Spinal cord (tissue), 10 donors: Measurements from ENCODE around the gene NUBPL. TPM values are rescaled to one million over a fixed set of nuclear protein-coding genes. Genes with fewer than 3 reads are reported as not detected.
"Not testable (repeated sequence)": the region's sequence is repeated elsewhere in the genome, so short reads cannot be mapped to it uniquely, and the experiment has no call there.

ENCODE experiments used
- DNase-seq, 6 donors: peaks; one replicate each; pipeline versions ENCODE4 v3.0.0 to v3.0.0-alpha.2; 2013 to 2015; ENCODE audit warnings: low spot score in 6 of 6, low read depth in 4 of 6
- H3K27ac ChIP-seq: one replicate; pipeline ENCODE4 v1.5.1; 2013; ENCODE audit warnings: low read depth, low read length, control low read depth
- H3K27me3 ChIP-seq: one replicate; pipeline ENCODE4 v1.6.1; 2013; ENCODE audit warnings: low read length; ENCODE audit not compliant: control insufficient read depth, insufficient read depth
- H3K36me3 ChIP-seq: one replicate; pipeline ENCODE4 v1.6.1; 2013; ENCODE audit warnings: low read length; ENCODE audit not compliant: control insufficient read depth, insufficient read depth
- H3K4me1 ChIP-seq: one replicate; pipeline ENCODE4 v1.6.1; 2013; ENCODE audit warnings: low read length; ENCODE audit not compliant: control insufficient read depth, insufficient read depth
- H3K4me3 ChIP-seq: one replicate; pipeline ENCODE4 v1.5.1; 2013; ENCODE audit warnings: low read depth, low read length, control low read depth
- H3K9me3 ChIP-seq: one replicate; pipeline ENCODE4 v1.6.1; 2013; ENCODE audit warnings: low read length; ENCODE audit not compliant: control insufficient read depth, insufficient read depth
- WGBS: methylation state at CpG from one replicate; pipeline ENCODE4 v1.1.5; 2013; ENCODE audit warnings: missing lambda C conversion rate; ENCODE audit not compliant: insufficient coverage; 5-methylcytosine and 5-hydroxymethylcytosine counted together
- polyA plus RNA-seq, 2 donors: library from polyadenylated mRNA; unstranded; fragments of 120-200 nt; gene quantifications; one replicate each; pipeline ENCODE4 v1.2.1, GENCODE V29; 2013; ENCODE audit not compliant: insufficient read length in 2 of 2
- total RNA-seq, 2 donors: library from RNA; depleted of rRNA in 1 of 2; stranded (reverse); fragments of 120-200 nt in 1 of 2; fragments of >200 nt in 1 of 2; gene quantifications; one replicate each; pipeline versions ENCODE4 v1.2.3 to v1.2.4, GENCODE V29; 2013 to 2014
- donor health status: healthy.

The NUBPL gene
- total and polyA plus RNA-seq, 4 donors: 11.2 to 17.9 (median 11.5) TPM

DNA sequence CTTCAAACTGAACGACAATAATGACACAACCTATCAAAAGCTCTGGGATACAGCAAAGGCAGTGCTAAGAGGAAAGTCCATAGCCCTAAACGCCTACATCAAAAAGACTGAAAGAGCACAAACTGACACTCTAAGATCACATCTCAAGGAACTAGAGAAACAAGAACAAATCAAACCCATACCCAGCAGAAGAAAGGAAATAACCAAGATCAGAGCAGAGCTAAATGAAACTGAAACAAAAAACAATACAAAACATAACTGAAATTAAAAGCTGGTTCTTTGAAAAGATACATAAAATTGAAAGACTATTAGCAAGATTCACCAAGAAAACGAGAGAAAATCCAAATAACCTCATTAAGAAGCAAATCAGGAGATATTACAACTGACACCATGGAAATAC is 306.9 kb downstream of the NUBPL start:
- no CpG with 5 or more reads among the region's 3 CpGs for WGBS
- H3K4me3 ChIP-seq: not testable (repeated sequence)

GRCh38 chr14:31876741-31877140 is 315.5 kb downstream of the NUBPL start:
- Histone ChIP-seq H3K4me1 (no peaks in the 10 kb centered on the region), H3K36me3 (no peaks in the 10 kb centered on the region), H3K4me3 (no peak overlapping the region), H3K27me3 (no peaks in the 10 kb centered on the region), H3K27ac (no peak overlapping the region), H3K9me3 (no peaks in the 10 kb centered on the region)
- WGBS: 93% methylated on average over 2 of the region's 7 CpGs
- no peak for DNase-seq

More for the DNA sequence above, 306.9 kb downstream of the NUBPL start:
- not testable (repeated sequence) for H3K36me3 ChIP-seq, H3K4me1 ChIP-seq, H3K27me3 ChIP-seq, H3K27ac ChIP-seq, DNase-seq, H3K9me3 ChIP-seq

DNA sequence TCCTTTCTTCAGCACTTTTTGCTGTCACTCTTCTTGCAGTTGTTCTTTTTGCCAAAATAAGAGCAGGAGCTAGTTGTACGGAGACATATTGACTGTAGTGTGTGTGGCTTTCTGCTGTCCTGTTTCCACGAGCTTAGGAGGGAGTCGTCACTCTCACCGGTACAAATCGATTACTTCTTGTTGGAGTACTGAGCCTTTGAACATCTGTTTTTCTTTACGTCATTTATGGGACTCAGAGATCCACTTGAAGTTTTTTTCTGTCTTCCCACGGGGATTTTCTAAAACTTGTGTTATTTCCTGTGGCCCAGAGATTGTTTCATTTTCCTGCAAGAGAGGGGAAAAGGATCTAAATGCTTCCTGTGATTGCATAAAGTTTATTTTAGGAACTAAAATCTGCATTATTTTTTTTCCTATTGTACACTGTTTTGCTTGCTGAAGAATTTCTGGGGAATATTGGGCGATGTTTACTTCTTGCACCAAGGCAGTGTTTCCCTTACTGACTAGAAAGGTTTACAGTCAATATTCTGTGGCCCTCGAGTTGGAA is 316.1 kb downstream of the NUBPL start:
- Histone ChIP-seq H3K36me3 (no peaks in the 10 kb centered on the region), H3K4me1 (no peaks in the 10 kb centered on the region), H3K27me3 (no peaks in the 10 kb centered on the region), H3K9me3 (no peaks in the 10 kb centered on the region), H3K27ac (no peak overlapping the region), H3K4me3 (no peak overlapping the region)
- WGBS: 50% methylated on average over 1 of the region's 9 CpGs
- DNase-seq: no peak

DNA sequence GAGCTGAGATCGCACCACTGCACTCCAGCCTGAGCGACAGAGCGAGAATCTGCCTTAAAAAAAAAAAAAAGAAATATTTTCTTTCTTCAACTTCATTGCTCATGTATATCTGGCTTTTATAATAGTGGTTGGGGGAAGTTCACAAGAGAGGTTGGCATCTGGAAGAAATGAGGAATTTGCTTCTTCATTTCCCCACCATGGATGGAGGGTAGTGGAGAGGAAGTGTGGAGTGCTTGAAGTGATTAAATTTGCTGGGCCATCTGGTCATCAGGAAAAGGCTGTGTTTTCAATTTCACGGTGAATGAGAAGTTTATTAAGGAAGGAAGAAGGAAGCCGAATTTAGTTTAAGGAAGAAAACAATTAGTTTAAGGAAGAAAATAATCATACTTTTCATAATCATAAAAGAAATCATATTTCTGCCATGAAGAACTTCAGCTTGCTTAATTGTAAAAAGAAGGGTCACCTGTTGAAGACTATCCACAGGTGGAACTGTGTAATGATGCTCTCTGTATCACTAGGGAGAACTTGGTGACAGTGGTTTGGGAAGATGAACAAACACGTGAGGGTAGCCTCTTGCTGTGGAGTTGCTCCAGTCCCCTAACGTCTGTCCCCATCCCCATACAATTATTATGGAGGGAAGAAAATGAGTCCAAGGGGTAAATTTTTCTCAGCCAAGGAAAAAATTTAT is 318.6 kb downstream of the NUBPL start:
- no peaks in the 10 kb centered on the region for H3K27me3 ChIP-seq
- H3K9me3 ChIP-seq: no peaks in the 10 kb centered on the region
- no peaks in the 10 kb centered on the region for H3K36me3 ChIP-seq
- no peak overlapping the region for H3K4me3 ChIP-seq
- no CpG with 5 or more reads among the region's 7 CpGs for WGBS
- no peak overlapping the region for H3K27ac ChIP-seq
- DNase-seq: no peak
- H3K4me1 ChIP-seq: no peaks in the 10 kb centered on the region

- 91% methylated on average over 4 of the region's 4 CpGs for WGBS
- no peak for DNase-seq
These were observed 319.7 kb downstream of the NUBPL start for GRCh38 chr14:31880935-31881334.

GRCh38 chr14:31881531-31882310 is 320.5 kb downstream of the NUBPL start:
- Histone ChIP-seq H3K4me1 (no peaks in the 10 kb centered on the region), H3K36me3 (no peaks in the 10 kb centered on the region), H3K4me3 (no peak overlapping the region), H3K27me3 (no peaks in the 10 kb centered on the region), H3K9me3 (no peaks in the 10 kb centered on the region), H3K27ac (no peak overlapping the region)
- WGBS: 86% methylated on average over 2 of the region's 4 CpGs
- DNase-seq: no peak

More at GRCh38 chr14:31880935-31881334, 319.7 kb downstream of the NUBPL start:
- Histone ChIP-seq H3K36me3 (no peaks in the 10 kb centered on the region), H3K9me3 (no peaks in the 10 kb centered on the region), H3K27me3 (no peaks in the 10 kb centered on the region), H3K4me3 (no peak overlapping the region), H3K4me1 (no peaks in the 10 kb centered on the region), H3K27ac (no peak overlapping the region)

GRCh38 chr14:31884238-31884637 is 323.0 kb downstream of the NUBPL start:
- no peaks in the 10 kb centered on the region for H3K4me1 ChIP-seq
- no CpG with 5 or more reads among the region's 2 CpGs for WGBS
- DNase-seq: no peak
- H3K9me3 ChIP-seq: no peaks in the 10 kb centered on the region
- H3K4me3 ChIP-seq: no peak overlapping the region
- H3K36me3 ChIP-seq: no peaks in the 10 kb centered on the region
- no peaks in the 10 kb centered on the region for H3K27me3 ChIP-seq
- H3K27ac ChIP-seq: no peak overlapping the region

GRCh38 chr14:31884776-31885379 is 323.7 kb downstream of the NUBPL start:
- Histone ChIP-seq H3K4me1 (no peaks in the 10 kb centered on the region), H3K27ac (no peak overlapping the region), H3K27me3 (no peaks in the 10 kb centered on the region), H3K4me3 (no peak overlapping the region), H3K36me3 (no peaks in the 10 kb centered on the region), H3K9me3 (no peaks in the 10 kb centered on the region)
- DNase-seq: no peak
- 86% methylated on average over 3 of the region's 7 CpGs for WGBS

DNA sequence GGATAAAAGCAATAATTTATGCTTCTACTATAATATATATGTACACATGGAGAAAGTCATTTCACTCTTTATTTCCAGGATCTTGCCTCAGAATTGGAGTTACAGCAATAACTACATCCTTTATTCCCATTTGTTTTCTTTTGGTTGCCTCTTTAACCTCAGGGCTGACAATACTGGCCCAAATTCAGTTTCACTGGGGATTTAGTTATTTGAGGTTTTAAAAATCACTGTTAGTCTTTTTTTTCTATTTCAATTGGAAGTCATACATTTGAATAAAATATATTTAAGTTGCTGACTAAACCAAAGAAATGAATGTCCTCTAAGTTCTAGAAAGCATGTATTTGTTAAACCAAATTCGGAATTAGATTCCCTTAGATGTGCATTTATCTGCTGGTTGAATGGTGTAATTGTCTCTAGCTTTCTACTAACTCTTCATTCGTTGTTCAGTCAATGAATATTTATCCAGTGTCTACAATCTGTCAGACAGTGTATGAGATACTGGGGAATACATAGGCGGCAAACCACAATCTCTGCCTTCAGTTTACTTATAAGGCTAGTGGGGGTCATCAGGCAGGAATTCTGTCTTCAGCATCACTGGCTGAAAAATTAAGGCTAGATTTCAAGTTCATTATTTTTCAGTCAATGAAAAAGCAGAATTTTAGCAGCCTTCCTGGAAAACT is 325.1 kb downstream of the NUBPL start:
- WGBS: 20% methylated on average over 1 of the region's 3 CpGs
- no peak overlapping the region for H3K27ac ChIP-seq
- DNase-seq: no peak
- no peaks in the 10 kb centered on the region for H3K36me3 ChIP-seq
- H3K27me3 ChIP-seq: no peaks in the 10 kb centered on the region
- no peaks in the 10 kb centered on the region for H3K4me1 ChIP-seq
- H3K4me3 ChIP-seq: no peak overlapping the region
- H3K9me3 ChIP-seq: no peaks in the 10 kb centered on the region
